ENCODE data around the gene B4GALT4. TPM values are rescaled to one million over a fixed set of nuclear protein-coding genes. Genes with fewer than 3 reads are reported as not detected.

B4GALT4 gene
- total and polyA plus RNA-seq, 2 of the 4 experiments (the other 2 are of a cell fraction), result 27.0 to 30.3 TPM

GRCh38 chr3:119175872-119176756, 64.6 kb downstream of the B4GALT4 start:
- Histone ChIP-seq H2AK9ac (replicated peaks; ENCODE audit: low read depth, low read length, poor library complexity) (no peak overlapping the region), H3K14ac (replicated peaks; ENCODE audit: low read depth, low read length) (peak overlapping the region; percentile 51; the same call in 1 of the 2 replicates), H2AK5ac (ENCODE audit: low read depth, low read length) (peak overlapping the region; percentile 7; the same call in 1 of the 2 replicates), H3K4ac (ENCODE audit: low read depth, low read length) (no peak overlapping the region; the same call in 1 of the 2 replicates), H3K4me3 (ENCODE audit: insufficient read depth, low read depth, low read length) (no peak overlapping the region), H3K9ac (ENCODE audit: low read depth, low read length) (no peak overlapping the region; the same call in 1 of the 2 replicates), H3K9me3 (ENCODE audit: control insufficient read depth, insufficient read depth, low read length) (no peaks in the 10 kb centered on the region), H3K27me3 (ENCODE audit: control insufficient read depth, insufficient read depth, low read length) (no peaks in the 10 kb centered on the region), H3K4me2 (ENCODE audit: low read depth, low read length) (no peak overlapping the region), H2BK120ac (ENCODE audit: low read depth, low read length) (peak overlapping the region; percentile 80), H3K9me1 (ENCODE audit: insufficient read depth, low read length) (0 out of 2 replicates have a peak, but pooled peaks cover under 1% of the 10 kb centered on the region), H2BK5ac (ENCODE audit: low read depth, low read length, poor library complexity, severe bottlenecking) (peak overlapping the region; percentile 50), H3K23ac (ENCODE audit: low read depth, low read length) (0 out of 2 replicates have a peak overlapping the region, but pooled peaks have one; percentile 76), H4K91ac (ENCODE audit: insufficient read depth, low read depth, low read length) (peak overlapping the region; percentile 49), H3K18ac (ENCODE audit: low read depth, low read length) (peak overlapping the region; percentile 92; the same call in 1 of the 2 replicates), H2BK20ac (ENCODE audit: low read depth, low read length) (peak overlapping the region; percentile 58; the same call in 1 of the 2 replicates), H3K79me1 (ENCODE audit: low read depth in 1 of 2, low read length in 2 of 2) (no peaks in the 10 kb centered on the region), H3K56ac (ENCODE audit: extremely low read depth, insufficient read depth, low read length) (no peak overlapping the region), H3K4me1 (ENCODE audit: control insufficient read depth, insufficient read depth, low read length) (peaks cover 5% of the 10 kb centered on the region; the same call in 1 of the 2 replicates), H4K20me1 (ENCODE audit: insufficient read depth, low read length) (no peaks in the 10 kb centered on the region), H4K8ac (ENCODE audit: low read depth in 2 of 2, low read length in 2 of 2) (peak overlapping the region; percentile 14 to 55; a peak in 2 of 4 replicates), H2AFZ (replicated peaks; ENCODE audit: low read length, poor library complexity) (no peak overlapping the region), H2BK15ac (ENCODE audit: low read depth, low read length) (peak overlapping the region; percentile 77; the same call in 1 of the 3 replicates), H3K36me3 (ENCODE audit: control insufficient read depth, insufficient read depth, low read length) (no peaks in the 10 kb centered on the region), H3K27ac (ENCODE audit: insufficient read depth, low read length) (no peak overlapping the region), H4K5ac (ENCODE audit: low read depth, low read length) (peak overlapping the region; percentile 86; the same call in 1 of the 2 replicates)
- ATAC-seq (ENCODE audit: low read depth) (peak; percentile 53), DNase-seq (peak; percentile 25)
- in situ Hi-C loops (cut with MboI; ENCODE audit: low sequenced_read_pairs) (no loop called here), intact Hi-C loops (cut with micrococcal nuclease) (no loop called here), dilution Hi-C loops (cut with HindIII; ENCODE audit: low sequenced_read_pairs, unreplicated experiment) (no loop called here)
- ChIA-PET POLR2A (ENCODE audit: unreplicated experiment) (no interaction called here), CTCF (interaction anchor here (0.9 kb wide), 1 partner anchor 65 kb away, joined by 3 read pairs; no protein-coding TSS in a partner anchor)
- 93% methylated on average over 3 of the region's 10 CpGs; no CpG with 5 or more reads in 1 of the 2 experiments for WGBS, 2 experiments (ENCODE audit: extremely low coverage in 2 of 2, insufficient read length in 1 of 2)
- BruUV-seq (replicated peaks), result no TSS peak
- TF ChIP-seq POLR2A (IDR thresholded peaks at IDR 0.05; ENCODE audit: low read depth, low read length), result no peak
- peak; percentile 79 for TF ChIP-seq CEBPB (IDR thresholded peaks at IDR 0.05; ENCODE audit: low read depth, low read length)
- TF ChIP-seq SMC3 (IDR thresholded peaks at IDR 0.05; ENCODE audit: low read depth, low read length), result no peak
